HG03139 (cell line): Measurements from ENCODE around the gene NDE1.
"Not testable (repeated sequence)": the region's sequence is repeated elsewhere in the genome, so short reads cannot be mapped to it uniquely, and the experiment has no call there.

ENCODE experiments used
- ATAC-seq: cut with Tn5 transposase; IDR thresholded peaks from one replicate; pipeline ENCODE4 v1.9.1; 2021; ENCODE audit not compliant: unreplicated experiment

NDE1 gene

DNA sequence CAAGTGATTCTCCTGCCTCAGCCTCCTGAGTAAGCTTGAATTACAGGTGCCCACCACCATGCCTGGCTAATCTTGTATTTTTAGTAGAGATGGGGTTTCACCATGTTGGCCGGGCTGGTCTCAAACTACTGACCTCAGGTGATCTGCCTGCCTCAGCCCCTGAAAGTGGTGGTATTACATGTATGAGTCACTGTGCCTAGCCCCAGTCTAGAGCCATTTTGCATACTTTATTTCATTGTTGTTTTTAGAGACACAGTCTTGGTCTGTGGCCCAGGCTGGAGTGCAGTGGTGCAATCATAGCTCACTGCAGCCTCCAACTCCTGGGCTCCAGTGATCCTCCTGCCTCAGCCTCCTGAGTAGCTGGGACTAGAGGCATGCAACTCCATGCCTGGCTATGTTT is 42.5 kb downstream of the NDE1 start:
- ATAC-seq = not testable (repeated sequence)

DNA sequence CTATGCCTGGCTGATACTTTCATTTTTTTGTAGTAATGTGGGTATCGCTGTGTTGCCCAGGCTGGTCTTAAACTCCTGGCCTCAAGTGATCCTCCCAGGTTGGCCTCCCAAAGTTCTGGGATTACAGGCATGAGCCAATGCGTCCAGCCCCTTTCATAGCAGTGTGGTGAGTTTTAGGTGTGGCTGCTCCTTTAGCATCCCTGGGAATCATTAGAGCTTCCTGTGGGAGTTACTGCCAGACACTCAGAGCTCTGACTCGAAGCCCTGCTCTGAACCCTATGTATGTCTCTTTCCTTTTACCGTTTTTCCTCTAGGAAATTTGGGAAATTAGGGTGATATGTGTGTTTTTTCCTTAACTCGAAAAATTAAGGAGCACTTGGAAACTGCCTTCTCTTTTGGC is 44.5 kb downstream of the NDE1 start:
- no peak for ATAC-seq

DNA sequence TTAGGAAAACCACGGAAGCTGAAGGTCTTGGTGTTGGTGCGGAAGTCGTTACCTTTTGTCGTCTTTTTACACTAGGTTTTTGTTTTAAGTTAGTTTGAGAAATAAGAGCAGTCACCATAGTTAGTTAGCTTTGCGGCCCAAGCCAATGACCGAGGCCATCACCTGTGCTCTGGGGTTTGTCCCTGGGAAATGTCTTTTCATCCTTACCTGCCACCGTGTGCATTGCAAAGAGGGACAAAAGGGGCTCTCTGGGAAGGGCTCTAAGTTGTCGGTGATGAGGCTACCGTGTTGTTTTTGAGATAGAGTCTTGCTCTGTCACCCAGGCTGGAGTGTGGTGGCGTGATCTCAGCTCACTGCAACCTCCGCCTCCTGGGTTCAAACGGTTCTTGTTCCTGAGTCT is 49.8 kb downstream of the NDE1 start:
- ATAC-seq = no peak

- ATAC-seq = no peak
These were observed 51.3 kb downstream of the NDE1 start for GRCh38 chr16:15701367-15701766.

- ATAC-seq = no peak
These were observed 52.2 kb downstream of the NDE1 start for GRCh38 chr16:15701975-15702970.

DNA sequence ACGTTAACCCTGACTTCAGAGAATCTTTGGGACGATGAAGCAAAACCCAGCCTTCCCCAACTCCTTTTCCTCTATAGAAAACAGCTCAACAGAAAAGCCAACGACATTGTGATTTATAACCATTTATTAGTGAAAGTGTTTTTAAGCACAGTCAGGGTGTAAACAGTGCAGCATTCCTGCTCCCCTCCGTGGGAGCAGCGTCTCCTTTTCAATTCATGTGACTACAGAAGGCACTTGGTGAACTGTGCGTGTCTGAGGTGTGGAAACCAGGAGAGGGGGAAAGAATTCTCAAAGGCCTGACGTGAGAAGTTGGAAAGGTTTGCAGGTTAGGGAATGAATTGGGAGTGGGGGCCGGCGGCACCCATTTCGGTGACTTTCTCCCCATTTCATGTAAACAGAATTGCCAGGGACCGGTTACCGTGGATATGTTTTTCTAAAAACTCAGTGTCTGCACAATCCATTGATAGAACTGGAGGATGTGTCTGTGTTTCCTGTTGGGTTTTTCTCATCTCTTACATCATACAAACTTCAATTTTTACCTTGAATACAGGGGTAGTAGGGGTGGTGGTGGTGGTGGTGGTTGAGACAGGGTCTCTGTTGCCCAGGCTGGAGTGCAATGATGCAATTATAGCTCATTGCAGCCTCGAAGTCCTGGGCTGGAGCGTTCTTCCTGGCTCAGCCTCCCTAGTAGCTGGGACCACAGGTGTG is 53.1 kb downstream of the NDE1 start:
- no peak for ATAC-seq

- no peak for ATAC-seq
These were observed 54.5 kb downstream of the NDE1 start for GRCh38 chr16:15704545-15704987.

- no peak for ATAC-seq
These were observed 55.1 kb downstream of the NDE1 start for GRCh38 chr16:15705064-15705565.

GRCh38 chr16:15707332-15707731 is 57.3 kb downstream of the NDE1 start:
- ATAC-seq = no peak

DNA sequence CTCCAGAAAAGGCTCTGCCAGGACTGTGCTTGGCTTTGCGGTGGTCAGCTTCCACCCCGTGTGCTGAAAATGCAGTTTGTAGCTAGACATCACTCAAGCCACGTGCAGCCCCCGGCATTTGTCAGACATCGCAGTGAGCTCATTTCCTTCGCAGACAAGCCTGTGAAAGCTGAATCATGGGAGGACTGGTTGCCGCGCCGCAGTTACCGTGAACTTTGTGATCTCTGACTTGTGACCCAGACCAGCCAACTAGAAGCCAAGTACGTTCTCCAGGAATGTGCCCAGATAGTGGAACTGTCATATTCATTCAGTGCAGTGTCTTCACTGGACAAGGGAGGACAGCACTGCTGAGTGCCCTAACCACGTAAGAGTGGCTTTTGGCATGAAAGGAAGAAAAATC is 58.1 kb downstream of the NDE1 start:
- ATAC-seq = no peak

DNA sequence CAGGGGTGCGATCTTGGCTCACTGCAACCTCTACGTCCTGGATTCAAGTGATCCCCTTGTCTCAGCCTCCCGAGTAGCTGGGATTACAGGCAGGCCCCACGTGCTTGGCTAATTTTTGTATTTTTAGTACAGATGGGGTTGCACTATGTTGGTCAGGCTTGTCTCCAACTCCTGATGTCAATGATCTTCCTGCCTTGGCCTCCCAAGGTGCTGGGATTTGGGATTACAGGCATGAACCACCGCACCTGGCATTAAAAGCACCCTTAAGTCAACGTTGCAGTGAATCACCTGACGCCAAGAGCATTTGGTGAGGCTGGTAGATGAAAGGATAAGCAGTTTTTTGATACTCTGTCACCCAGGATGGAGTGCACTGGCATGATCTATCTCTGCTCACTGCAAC is 59.0 kb downstream of the NDE1 start:
- no peak for ATAC-seq

DNA sequence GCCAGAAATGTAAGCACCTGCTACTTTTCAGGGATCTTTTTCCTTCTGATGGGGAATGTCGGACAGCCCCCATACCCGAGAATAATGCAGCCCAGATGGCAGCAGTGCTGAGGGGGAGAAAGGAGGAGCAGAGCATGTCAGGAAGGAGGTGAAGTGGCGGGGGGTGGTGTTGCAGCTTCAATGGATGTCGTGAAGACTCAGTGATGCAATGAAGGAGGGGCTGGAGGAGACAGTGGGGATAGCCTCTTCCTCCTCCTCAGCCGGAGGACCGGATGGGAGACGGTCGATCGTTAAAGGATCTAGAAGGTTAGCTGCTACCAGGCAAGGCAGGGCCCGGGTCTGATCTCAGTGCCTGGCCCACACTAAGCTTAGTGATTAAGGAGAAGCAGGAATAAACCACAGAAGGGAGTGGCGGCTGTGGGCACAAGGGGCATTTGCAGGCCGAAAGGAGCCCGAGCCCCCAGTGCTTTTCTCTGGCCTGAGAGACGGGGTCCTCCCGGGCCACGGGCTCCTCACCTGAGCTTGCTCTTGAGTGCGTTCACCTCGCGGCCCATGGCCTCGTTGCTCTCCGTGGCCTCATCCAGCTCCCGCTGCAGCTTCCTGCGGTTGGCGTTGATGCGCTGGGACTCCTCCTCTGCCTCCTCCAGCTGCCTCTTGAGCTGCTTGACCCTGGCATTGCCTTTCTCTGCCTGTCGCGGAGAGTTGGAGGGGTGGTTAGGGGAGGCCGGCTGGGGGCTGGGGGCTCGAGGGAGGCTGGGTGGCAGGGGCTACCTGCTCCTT is 64.5 kb downstream of the NDE1 start:
- no peak for ATAC-seq

GRCh38 chr16:15715221-15715620 is 65.2 kb downstream of the NDE1 start:
- no peak for ATAC-seq

GRCh38 chr16:15716694-15717447 is 66.8 kb downstream of the NDE1 start:
- ATAC-seq = no peak

DNA sequence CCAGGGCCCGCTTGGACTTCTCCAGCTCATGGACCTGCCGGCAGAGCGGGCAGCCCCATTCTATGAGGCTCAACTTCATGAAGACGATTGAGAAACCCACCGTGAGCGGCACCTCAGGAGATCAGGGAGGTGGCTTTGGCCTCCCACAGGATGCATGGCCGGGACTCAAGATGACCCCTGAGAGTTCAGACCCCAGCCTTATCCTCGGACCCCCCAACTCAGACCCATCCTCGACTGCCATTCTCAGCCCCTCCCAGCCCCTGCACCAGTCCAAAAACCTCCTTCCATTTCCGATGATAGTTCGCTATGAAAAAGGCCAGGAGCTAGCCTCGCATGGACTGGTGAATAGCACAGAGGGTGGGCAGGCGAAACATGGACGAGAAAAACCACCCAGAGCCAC is 71.0 kb downstream of the NDE1 start:
- ATAC-seq = no peak

DNA sequence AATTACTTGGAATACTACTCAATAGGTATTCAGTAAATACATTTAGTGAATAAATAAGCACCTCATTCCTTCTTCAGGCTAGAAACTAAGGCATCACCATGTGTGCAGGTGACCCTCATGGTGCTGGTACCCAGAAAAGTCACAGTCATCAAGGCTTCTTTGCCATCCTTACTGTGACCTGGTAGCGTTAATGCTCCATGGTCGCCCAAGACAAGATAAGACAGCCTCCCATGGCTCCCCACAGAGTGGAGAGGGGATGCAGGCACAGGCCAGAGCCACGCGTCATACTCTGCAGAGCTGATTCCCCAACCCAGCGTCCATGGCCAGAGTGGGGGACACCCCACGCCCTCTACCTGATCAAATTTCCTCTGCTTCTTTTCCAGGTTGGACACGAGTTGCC is 73.8 kb downstream of the NDE1 start:
- ATAC-seq = no peak

DNA sequence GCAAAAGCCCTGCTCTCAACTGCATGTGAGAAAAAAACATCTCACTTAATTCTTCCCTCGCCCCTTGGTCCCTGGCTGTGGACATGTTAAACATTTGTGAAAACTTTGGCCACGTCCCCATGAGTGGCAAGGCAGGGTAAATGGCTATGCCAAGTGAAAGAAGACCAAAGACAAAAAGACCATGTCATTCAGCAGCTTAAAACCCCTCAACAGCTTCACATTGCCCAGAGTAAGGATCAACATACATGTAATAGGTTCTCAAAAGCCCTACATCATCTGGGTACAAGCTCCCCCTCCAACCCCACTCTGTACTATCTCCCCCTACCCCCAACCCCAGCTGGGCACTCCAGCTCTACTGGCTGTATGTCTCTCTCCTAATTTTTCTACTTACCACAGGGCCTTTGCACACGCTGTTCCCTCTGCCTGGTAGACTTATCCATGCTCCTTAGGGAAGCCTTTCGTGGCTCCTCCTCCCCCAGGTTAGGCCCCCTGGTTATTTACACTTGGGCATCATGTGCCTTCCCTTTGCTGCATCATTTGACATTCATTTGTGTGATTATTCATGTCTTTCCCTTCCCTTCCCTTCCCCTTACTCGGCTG is 75.7 kb downstream of the NDE1 start:
- no peak for ATAC-seq

DNA sequence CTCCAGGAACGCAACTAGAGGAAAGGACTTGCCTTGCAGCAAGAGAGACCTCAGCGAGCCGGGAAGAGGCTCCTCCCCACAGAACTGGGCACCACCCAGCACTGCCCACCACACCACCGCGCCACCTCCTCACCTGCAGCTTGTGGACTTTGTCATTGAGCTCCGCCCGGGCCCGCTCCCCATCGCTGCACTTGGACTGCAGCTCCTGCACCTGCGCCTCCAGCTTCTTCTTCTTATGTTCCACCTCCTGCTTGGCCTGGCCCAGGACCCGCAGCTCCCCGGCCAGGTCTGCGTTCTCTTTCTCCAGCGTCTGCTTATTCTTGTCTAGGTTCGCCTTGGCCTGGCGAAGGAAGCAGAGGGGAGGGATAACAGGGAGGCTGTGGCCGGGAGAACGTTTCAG is 76.7 kb downstream of the NDE1 start:
- no peak for ATAC-seq

DNA sequence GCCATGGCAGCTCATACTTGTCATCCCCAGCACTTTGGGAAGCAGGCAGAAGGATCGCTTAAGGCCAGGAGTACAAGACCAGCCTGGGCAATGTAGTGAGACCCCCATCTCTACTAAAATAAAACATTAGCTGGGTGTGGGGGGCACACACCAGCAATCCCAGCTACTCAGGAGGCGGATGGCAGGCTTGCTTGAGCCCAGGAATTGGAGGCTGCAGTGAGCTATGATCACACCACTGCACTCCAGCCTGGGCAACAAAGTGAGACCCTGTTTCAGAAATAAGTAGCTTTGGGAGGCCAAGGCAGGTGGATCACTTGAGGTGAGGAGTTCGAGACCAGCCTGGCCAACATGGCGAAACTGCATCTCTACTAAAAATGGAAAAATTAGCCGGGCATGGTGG is 77.7 kb downstream of the NDE1 start:
- not testable (repeated sequence) for ATAC-seq

- ATAC-seq = no peak
These were observed 79.1 kb downstream of the NDE1 start for GRCh38 chr16:15729152-15729551.
